ENCODE measurements around the gene CLPTM1L. TPM values are rescaled to one million over a fixed set of nuclear protein-coding genes. Genes with fewer than 3 reads are reported as not detected.
"Not testable (repeated sequence)": the region's sequence is repeated elsewhere in the genome, so short reads cannot be mapped to it uniquely, and the experiment has no call there.

CLPTM1L gene
- total RNA-seq, 1 experiment from 2014 or later: 141 TPM

GRCh38 chr5:1343315-1343751, 1.6 kb downstream of the CLPTM1L start:
- H2AFZ ChIP-seq (ENCODE audit: low read length): no peak overlapping the region
- no peak for DNase-seq
- H4K20me1 ChIP-seq (ENCODE audit: insufficient read depth, low read depth, low read length): 0 out of 2 replicates have a peak, but pooled peaks cover 7% of the 10 kb centered on the region
- H3K27me3 ChIP-seq (ENCODE audit: low read length): no peaks in the 10 kb centered on the region
- peaks cover 25% of the 10 kb centered on the region for H3K36me3 ChIP-seq (ENCODE audit: insufficient read depth, low read length)
- peaks cover 42% of the 10 kb centered on the region for H3K79me2 ChIP-seq (ENCODE audit: low read length)
- no peaks in the 10 kb centered on the region for H3K9me3 ChIP-seq (ENCODE audit: low read length)
- H3K27ac ChIP-seq (ENCODE audit: low read length): 0 out of 2 replicates have a peak overlapping the region, but pooled peaks have one; percentile 5
- H3K9me2 ChIP-seq (replicated peaks; ENCODE audit: insufficient read depth, low read length): no peaks in the 10 kb centered on the region
- peak overlapping the region; percentile 96 for H3K4me2 ChIP-seq (ENCODE audit: low read depth, low read length, poor library complexity, severe bottlenecking)
- H3K9ac ChIP-seq (ENCODE audit: low read length): peak overlapping the region; percentile 80
- peaks cover 39% of the 10 kb centered on the region for H3K4me1 ChIP-seq (ENCODE audit: low read length)
- H3K4me3 ChIP-seq (ENCODE audit: low read length): peak overlapping the region; percentile 76

- not testable (repeated sequence) for H3K9me3 ChIP-seq (ENCODE audit: low read length); H3K9me2 ChIP-seq (replicated peaks; ENCODE audit: insufficient read depth, low read length); DNase-seq; H2AFZ ChIP-seq (ENCODE audit: low read length); H3K27me3 ChIP-seq (ENCODE audit: low read length); H4K20me1 ChIP-seq (ENCODE audit: insufficient read depth, low read depth, low read length)
- Histone ChIP-seq H3K4me3 (ENCODE audit: low read length) (peak overlapping the region; percentile 76; the same call in 1 of the 2 replicates), H3K9ac (ENCODE audit: low read length) (peak overlapping the region; percentile 80; the same call in 1 of the 2 replicates), H3K4me1 (ENCODE audit: low read length) (peaks cover 39% of the 10 kb centered on the region), H3K27ac (ENCODE audit: low read length) (0 out of 2 replicates have a peak overlapping the region, but pooled peaks have one; percentile 18), H3K36me3 (ENCODE audit: insufficient read depth, low read length) (peaks cover 25% of the 10 kb centered on the region), H3K4me2 (ENCODE audit: low read depth, low read length, poor library complexity, severe bottlenecking) (peak overlapping the region; percentile 96), H3K79me2 (ENCODE audit: low read length) (peaks cover 42% of the 10 kb centered on the region)
Measured at GRCh38 chr5:1342711-1343110, 2.2 kb downstream of the CLPTM1L start.

GRCh38 chr5:1342268-1342667, 2.6 kb downstream of the CLPTM1L start:
- Histone ChIP-seq H3K27me3 (ENCODE audit: low read length) (no peaks in the 10 kb centered on the region), H3K9me3 (ENCODE audit: low read length) (no peaks in the 10 kb centered on the region), H2AFZ (ENCODE audit: low read length) (no peak overlapping the region), H3K9me2 (replicated peaks; ENCODE audit: insufficient read depth, low read length) (no peaks in the 10 kb centered on the region), H3K36me3 (ENCODE audit: insufficient read depth, low read length) (peaks cover 25% of the 10 kb centered on the region), H3K4me3 (ENCODE audit: low read length) (no peak overlapping the region), H3K27ac (ENCODE audit: low read length) (no peak overlapping the region), H3K4me1 (ENCODE audit: low read length) (peaks cover 39% of the 10 kb centered on the region), H3K4me2 (ENCODE audit: low read depth, low read length, poor library complexity, severe bottlenecking) (peak overlapping the region; percentile 13), H4K20me1 (ENCODE audit: insufficient read depth, low read depth, low read length) (0 out of 2 replicates have a peak, but pooled peaks cover 7% of the 10 kb centered on the region), H3K79me2 (ENCODE audit: low read length) (peaks cover 42% of the 10 kb centered on the region), H3K9ac (ENCODE audit: low read length) (no peak overlapping the region; the same call in 1 of the 2 replicates)
- DNase-seq: no peak

GRCh38 chr5:1341863-1342262, 3.0 kb downstream of the CLPTM1L start:
- Histone ChIP-seq H3K4me1 (ENCODE audit: low read length) (peaks cover 39% of the 10 kb centered on the region), H3K27ac (ENCODE audit: low read length) (no peak overlapping the region), H3K9me3 (ENCODE audit: low read length) (no peaks in the 10 kb centered on the region), H3K36me3 (ENCODE audit: insufficient read depth, low read length) (peaks cover 25% of the 10 kb centered on the region), H3K4me3 (ENCODE audit: low read length) (no peak overlapping the region), H3K79me2 (ENCODE audit: low read length) (peaks cover 42% of the 10 kb centered on the region), H2AFZ (ENCODE audit: low read length) (no peak overlapping the region), H3K4me2 (ENCODE audit: low read depth, low read length, poor library complexity, severe bottlenecking) (peak overlapping the region; percentile 13), H3K27me3 (ENCODE audit: low read length) (no peaks in the 10 kb centered on the region), H3K9me2 (replicated peaks; ENCODE audit: insufficient read depth, low read length) (no peaks in the 10 kb centered on the region), H3K9ac (ENCODE audit: low read length) (no peak overlapping the region; the same call in 1 of the 2 replicates), H4K20me1 (ENCODE audit: insufficient read depth, low read depth, low read length) (0 out of 2 replicates have a peak, but pooled peaks cover 7% of the 10 kb centered on the region)
- no peak for DNase-seq

GRCh38 chr5:1339818-1340210, 5.1 kb downstream of the CLPTM1L start:
- H3K4me3 ChIP-seq (ENCODE audit: low read length); DNase-seq; H3K4me2 ChIP-seq (ENCODE audit: low read depth, low read length, poor library complexity, severe bottlenecking); H3K9me3 ChIP-seq (ENCODE audit: low read length); H3K27me3 ChIP-seq (ENCODE audit: low read length); H3K27ac ChIP-seq (ENCODE audit: low read length); H4K20me1 ChIP-seq (ENCODE audit: insufficient read depth, low read depth, low read length); H3K9me2 ChIP-seq (replicated peaks; ENCODE audit: insufficient read depth, low read length); H2AFZ ChIP-seq (ENCODE audit: low read length); H3K9ac ChIP-seq (ENCODE audit: low read length): not testable (repeated sequence)
- Histone ChIP-seq H3K79me2 (ENCODE audit: low read length) (peaks cover 42% of the 10 kb centered on the region), H3K36me3 (ENCODE audit: insufficient read depth, low read length) (peaks cover 25% of the 10 kb centered on the region), H3K4me1 (ENCODE audit: low read length) (peaks cover 31% of the 10 kb centered on the region)

- not testable (repeated sequence) for DNase-seq
Measured at GRCh38 chr5:1339139-1339817, 5.6 kb downstream of the CLPTM1L start.

GRCh38 chr5:1338506-1339070, 6.3 kb downstream of the CLPTM1L start:
- H3K9ac ChIP-seq (ENCODE audit: low read length): no peak overlapping the region
- peaks cover 25% of the 10 kb centered on the region for H3K36me3 ChIP-seq (ENCODE audit: insufficient read depth, low read length)
- H2AFZ ChIP-seq (ENCODE audit: low read length): no peak overlapping the region
- DNase-seq: no peak
- no peak overlapping the region for H3K4me2 ChIP-seq (ENCODE audit: low read depth, low read length, poor library complexity, severe bottlenecking)
- H3K9me3 ChIP-seq (ENCODE audit: low read length): no peaks in the 10 kb centered on the region
- H3K9me2 ChIP-seq (replicated peaks; ENCODE audit: insufficient read depth, low read length): no peaks in the 10 kb centered on the region
- no peaks in the 10 kb centered on the region for H3K27me3 ChIP-seq (ENCODE audit: low read length)
- H3K4me1 ChIP-seq (ENCODE audit: low read length): peaks cover 25% of the 10 kb centered on the region
- H4K20me1 ChIP-seq (ENCODE audit: insufficient read depth, low read depth, low read length): peaks cover 8% of the 10 kb centered on the region; the same call in 1 of the 2 replicates
- H3K4me3 ChIP-seq (ENCODE audit: low read length): no peak overlapping the region
- H3K27ac ChIP-seq (ENCODE audit: low read length): no peak overlapping the region
- peaks cover 31% of the 10 kb centered on the region for H3K79me2 ChIP-seq (ENCODE audit: low read length)

More at GRCh38 chr5:1339139-1339817, 5.6 kb downstream of the CLPTM1L start:
- H4K20me1 ChIP-seq (ENCODE audit: insufficient read depth, low read depth, low read length); H2AFZ ChIP-seq (ENCODE audit: low read length); H3K27ac ChIP-seq (ENCODE audit: low read length); H3K4me3 ChIP-seq (ENCODE audit: low read length); H3K9ac ChIP-seq (ENCODE audit: low read length); H3K9me2 ChIP-seq (replicated peaks; ENCODE audit: insufficient read depth, low read length); H3K4me2 ChIP-seq (ENCODE audit: low read depth, low read length, poor library complexity, severe bottlenecking); H3K9me3 ChIP-seq (ENCODE audit: low read length); H3K27me3 ChIP-seq (ENCODE audit: low read length): not testable (repeated sequence)
- H3K4me1 ChIP-seq (ENCODE audit: low read length): peaks cover 31% of the 10 kb centered on the region
- H3K79me2 ChIP-seq (ENCODE audit: low read length): peaks cover 38% of the 10 kb centered on the region
- peaks cover 25% of the 10 kb centered on the region for H3K36me3 ChIP-seq (ENCODE audit: insufficient read depth, low read length)

GRCh38 chr5:1338196-1338490, 6.8 kb downstream of the CLPTM1L start:
- peaks cover 29% of the 10 kb centered on the region for H3K36me3 ChIP-seq (ENCODE audit: insufficient read depth, low read length)
- peaks cover 21% of the 10 kb centered on the region for H3K4me1 ChIP-seq (ENCODE audit: low read length)
- no peaks in the 10 kb centered on the region for H3K9me3 ChIP-seq (ENCODE audit: low read length)
- H4K20me1 ChIP-seq (ENCODE audit: insufficient read depth, low read depth, low read length): peaks cover 12% of the 10 kb centered on the region; the same call in 1 of the 2 replicates
- no peak for DNase-seq
- H3K79me2 ChIP-seq (ENCODE audit: low read length): peaks cover 27% of the 10 kb centered on the region
- H2AFZ ChIP-seq (ENCODE audit: low read length): no peak overlapping the region
- no peaks in the 10 kb centered on the region for H3K27me3 ChIP-seq (ENCODE audit: low read length)
- no peak overlapping the region for H3K4me3 ChIP-seq (ENCODE audit: low read length)
- no peaks in the 10 kb centered on the region for H3K9me2 ChIP-seq (replicated peaks; ENCODE audit: insufficient read depth, low read length)
- no peak overlapping the region for H3K4me2 ChIP-seq (ENCODE audit: low read depth, low read length, poor library complexity, severe bottlenecking)
- no peak overlapping the region for H3K9ac ChIP-seq (ENCODE audit: low read length)
- no peak overlapping the region for H3K27ac ChIP-seq (ENCODE audit: low read length)
